NCI-H446 (cell line): ENCODE data around the gene CDC42EP2.

Experiments
- DNase-seq, 2 experiments: peaks; one replicate each; lab custom pipeline; 2025; lab: John Stamatoyannopoulos, UW

CDC42EP2 gene, protein sequence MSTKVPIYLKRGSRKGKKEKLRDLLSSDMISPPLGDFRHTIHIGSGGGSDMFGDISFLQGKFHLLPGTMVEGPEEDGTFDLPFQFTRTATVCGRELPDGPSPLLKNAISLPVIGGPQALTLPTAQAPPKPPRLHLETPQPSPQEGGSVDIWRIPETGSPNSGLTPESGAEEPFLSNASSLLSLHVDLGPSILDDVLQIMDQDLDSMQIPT

DNA sequence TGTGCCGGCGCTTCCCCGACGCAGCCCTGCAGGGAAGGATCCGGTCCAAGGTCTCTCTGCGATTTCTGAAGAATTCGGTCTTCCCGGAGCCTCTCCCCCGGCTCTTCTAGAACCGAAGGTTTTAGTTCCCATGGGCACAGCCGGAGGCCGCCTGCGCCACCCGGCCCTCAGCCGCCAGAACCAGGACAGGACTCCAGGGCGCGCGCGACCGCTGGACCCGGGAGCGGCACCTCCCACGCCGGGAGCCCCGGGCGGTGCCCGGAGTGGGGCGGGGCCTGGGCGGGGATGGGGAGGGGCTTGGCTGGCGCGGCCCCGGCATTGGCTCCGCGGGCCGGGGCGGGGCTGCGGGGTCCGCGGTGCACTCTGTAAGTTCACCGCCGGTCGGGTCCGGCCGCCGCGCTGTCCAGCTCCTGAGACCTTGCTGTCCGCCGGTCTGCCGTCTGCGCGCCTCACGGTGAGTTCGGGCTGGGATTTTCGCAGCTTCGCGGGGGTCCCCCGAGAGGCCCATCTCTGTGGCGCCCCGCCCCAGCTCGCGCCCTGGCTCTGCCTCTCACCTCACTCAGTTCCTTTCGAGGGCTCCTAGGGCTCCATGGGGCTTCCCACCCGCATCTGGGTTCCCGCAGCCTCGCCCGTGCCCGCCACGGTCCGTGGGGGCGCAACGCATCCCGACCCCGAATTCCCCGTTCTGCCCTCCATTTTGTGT lies at the start of gene CDC42EP2:
Gene CDC42EP2, plus strand, starts transcription at position 366 of the 703 bp plus-strand sequence. CDS start 6,033 bp downstream, outside the sequence.
- peak in 1 of 2 experiments; percentile 83 for DNase-seq

GRCh38 chr11:65266210-65266609 lies 48.5 kb upstream of the CDC42EP2 start:
- DNase-seq, result no peak

DNA sequence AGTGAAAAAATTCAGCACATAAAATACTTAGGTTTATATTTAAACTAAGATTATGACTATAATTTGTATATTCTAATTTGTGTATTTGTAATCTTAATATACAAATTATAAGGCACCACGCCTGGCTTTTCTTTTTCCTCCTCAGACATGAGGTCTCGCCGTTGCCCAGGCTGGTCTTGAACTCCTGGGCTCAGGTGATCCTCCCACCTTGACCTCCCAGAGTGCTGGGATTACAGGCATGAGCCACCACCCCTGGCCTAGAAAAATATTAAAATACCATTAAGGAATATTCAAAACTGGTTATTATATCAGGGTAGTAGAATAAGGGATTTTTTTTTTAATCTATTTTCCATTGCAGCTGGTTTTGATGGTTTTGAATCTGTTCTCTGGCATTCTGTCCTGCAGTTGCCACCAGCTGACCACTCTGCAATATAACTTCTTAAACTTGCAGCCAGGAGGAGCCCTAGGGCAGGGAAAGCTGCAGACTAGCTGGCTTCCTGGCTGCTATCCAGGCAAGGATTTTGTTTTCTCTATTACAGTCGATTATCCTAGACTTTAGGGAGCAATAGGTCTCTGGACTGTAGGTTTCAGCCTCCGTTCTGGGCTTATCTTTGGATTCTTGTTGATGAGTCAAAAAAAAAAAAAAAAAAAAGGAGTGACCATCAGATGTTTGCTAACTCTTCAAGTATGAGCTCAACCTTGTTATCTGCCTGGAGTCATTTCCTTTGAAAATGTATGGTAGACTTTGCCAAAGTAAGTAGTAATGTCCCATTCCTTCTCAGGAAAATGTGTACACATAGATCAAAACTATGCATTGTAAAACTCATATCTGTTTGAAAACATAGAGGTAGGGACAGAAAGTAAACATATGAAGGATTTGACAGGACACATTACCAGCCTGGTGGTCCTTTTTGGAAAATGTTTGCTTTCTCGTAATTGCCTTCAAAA lies 39.7 kb upstream of the CDC42EP2 start:
- DNase-seq, result peak; percentile 30 to 69

DNA sequence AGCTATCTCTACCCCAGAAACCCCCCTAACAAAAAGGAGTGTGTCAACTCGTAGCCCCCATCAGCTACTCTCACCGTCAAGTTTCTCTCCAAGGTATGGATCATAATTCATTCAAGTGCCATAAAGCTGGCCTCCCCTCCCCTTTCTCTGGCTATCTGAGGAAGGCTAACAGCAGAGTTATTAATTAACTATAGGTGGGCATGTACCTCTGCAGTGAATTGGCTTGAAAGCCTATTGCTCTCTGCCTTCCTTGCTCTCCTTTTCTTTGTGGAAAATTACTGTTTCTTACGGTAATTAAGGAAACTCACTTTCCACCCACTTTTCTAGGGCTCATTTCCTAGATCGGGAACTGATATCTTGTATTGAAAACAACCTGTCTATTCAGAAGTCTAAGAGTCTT lies 38.8 kb upstream of the CDC42EP2 start:
- DNase-seq, result no peak

GRCh38 chr11:65277631-65278277 lies 36.9 kb upstream of the CDC42EP2 start:
- no peak for DNase-seq

GRCh38 chr11:65278356-65278755 lies 36.3 kb upstream of the CDC42EP2 start:
- DNase-seq, result no peak

DNA sequence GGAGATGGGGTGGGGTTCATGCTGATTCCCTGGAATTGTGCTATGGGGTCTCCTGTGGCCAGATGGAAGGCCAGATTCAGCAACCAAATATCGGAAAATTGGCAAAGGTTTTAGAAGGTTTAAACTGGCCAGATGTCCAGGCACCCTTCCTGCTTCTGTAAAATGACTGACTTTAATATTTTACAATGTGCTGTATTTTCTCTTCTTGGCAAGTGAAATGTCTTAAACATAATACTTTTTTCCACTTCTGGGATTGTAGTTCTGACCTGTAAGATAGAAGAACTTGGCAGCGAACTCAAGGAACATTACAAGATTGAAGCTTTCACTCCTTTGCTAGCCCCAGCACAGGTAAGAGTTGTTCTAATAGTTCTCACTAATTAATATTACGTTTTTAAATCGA lies 35.4 kb upstream of the CDC42EP2 start:
- no peak for DNase-seq

- DNase-seq, result no peak
These were observed 34.8 kb upstream of the CDC42EP2 start for GRCh38 chr11:65279741-65280440.

- no peak for DNase-seq
These were observed 34.0 kb upstream of the CDC42EP2 start for GRCh38 chr11:65280646-65281045.

- no peak for DNase-seq
These were observed 28.0 kb upstream of the CDC42EP2 start for GRCh38 chr11:65286686-65287085.

GRCh38 chr11:65287601-65288000 lies 27.1 kb upstream of the CDC42EP2 start:
- no peak for DNase-seq

GRCh38 chr11:65288706-65289536 lies 25.7 kb upstream of the CDC42EP2 start:
- DNase-seq, result peak; percentile 32 to 87

DNA sequence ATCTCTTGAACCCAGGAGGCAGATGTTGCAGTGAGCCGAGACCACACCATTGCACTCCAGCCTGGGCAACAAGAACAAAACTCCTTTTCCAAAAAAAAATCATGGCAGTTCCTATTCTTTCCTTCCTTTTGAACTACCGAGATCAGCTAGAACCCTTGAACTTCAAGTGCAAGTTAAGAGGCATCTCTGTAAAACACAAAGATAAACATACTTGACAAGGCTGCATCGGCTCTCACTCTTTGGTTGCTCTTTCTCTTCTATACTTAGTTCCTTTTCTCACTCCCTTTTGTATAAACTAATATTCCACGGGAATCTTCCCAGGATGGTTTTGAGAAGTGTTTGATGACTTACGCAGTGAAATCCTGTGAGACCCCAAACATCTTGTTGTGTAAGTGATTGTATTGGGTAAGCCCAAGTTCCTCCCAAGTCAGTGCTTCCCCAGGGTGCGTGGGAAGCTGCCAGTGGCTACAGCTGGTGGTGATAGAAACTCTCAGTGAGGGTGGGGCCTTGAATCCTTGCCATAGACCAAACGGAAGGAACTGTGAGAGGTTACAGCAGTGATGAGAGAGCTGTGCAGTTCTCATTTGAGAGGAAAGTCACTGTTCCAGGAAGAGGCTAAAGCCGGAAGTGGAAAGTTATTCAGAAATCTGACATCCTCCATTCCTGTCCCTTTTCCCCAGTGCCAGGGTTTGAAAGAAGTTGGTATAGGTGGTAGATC lies 24.1 kb upstream of the CDC42EP2 start:
- no peak for DNase-seq

DNA sequence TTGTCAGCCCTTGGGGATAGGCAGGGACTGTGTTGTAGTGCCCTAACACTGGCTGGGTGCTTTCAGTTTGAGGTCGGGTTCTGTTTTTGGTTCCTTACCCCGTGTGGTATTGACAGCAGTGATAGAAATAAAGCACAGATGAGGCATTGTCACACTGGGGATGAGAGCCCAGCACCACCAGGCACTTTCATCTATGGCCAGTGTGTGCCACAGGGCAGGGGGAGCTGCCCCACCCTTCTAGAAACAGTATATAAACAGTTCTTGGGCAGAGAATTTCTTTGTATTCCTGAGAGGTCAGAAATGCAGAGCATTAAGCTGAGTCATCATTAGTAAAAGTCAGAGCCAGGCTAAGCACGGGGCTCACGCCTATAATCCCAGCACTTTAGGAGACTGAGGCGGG lies 23.1 kb upstream of the CDC42EP2 start:
- no peak for DNase-seq

GRCh38 chr11:65292890-65293289 lies 21.8 kb upstream of the CDC42EP2 start:
- DNase-seq, result no peak

DNA sequence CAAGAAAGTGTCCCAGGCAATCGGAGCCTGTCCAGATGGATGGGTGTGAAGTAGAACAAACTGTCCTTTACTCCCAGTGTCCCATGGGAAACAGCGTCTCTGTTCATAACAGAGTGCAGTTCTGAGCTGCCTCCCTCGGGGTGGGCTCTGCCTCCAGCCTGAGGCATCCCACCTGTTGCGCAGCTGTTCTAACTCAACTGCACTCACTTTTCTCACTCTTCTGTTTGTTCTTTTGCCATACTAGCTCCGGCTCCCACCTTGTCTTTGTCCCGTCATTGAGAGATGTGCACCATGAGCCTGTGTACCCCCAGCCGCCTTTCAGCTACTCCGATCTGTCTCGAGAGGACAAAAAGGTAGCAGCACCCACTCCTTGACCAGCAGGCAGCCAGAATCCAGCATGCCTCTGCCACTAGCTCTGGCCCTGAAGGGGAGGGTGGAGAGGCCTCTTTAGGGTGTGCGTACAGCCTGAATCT lies 20.7 kb upstream of the CDC42EP2 start:
- no peak for DNase-seq

GRCh38 chr11:65295001-65295400 lies 19.7 kb upstream of the CDC42EP2 start:
- DNase-seq, result no peak

- no peak for DNase-seq
These were observed 18.9 kb upstream of the CDC42EP2 start for GRCh38 chr11:65295571-65296341.
